K562 treated with DMSO at 1 percent for 4 hours (cell line): ENCODE results near the gene ZNF722. TPM values are rescaled to one million over a fixed set of nuclear protein-coding genes. Genes with fewer than 3 reads are reported as not detected.

Experiments
- total RNA-seq: library from RNA; unstranded; fragments of 300-600 nt; gene quantifications from 2 replicates; pipeline ENCODE4 v1.2.3, GENCODE V29; 2022; ENCODE audit not compliant: insufficient read depth

The ZNF722 gene
- not detected in 2 replicates for total RNA-seq

DNA sequence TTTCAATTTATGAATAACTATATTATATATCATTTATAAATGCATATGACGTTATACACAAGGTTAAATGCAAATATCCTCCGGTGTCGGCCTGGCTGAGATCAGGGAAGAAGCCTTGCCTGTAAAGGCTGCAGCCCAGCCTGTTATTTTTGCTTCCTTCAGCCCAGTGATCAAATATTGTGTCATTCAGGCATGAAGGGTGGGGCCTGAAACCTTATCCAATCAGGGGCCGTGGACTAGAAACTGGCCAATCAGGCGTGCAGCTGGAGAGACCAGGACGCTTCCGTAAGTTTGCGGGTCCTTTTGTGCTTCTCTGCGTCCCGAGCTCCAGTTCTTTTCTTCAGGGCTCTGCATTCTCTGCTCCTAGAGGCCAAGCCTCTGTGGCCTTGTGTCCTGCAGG, at the start of gene ZNF722:
TSS of gene ZNF722 (plus strand) at position 301 of the 400 bp plus-strand sequence. CDS start 113 bp downstream, outside the sequence.

DNA sequence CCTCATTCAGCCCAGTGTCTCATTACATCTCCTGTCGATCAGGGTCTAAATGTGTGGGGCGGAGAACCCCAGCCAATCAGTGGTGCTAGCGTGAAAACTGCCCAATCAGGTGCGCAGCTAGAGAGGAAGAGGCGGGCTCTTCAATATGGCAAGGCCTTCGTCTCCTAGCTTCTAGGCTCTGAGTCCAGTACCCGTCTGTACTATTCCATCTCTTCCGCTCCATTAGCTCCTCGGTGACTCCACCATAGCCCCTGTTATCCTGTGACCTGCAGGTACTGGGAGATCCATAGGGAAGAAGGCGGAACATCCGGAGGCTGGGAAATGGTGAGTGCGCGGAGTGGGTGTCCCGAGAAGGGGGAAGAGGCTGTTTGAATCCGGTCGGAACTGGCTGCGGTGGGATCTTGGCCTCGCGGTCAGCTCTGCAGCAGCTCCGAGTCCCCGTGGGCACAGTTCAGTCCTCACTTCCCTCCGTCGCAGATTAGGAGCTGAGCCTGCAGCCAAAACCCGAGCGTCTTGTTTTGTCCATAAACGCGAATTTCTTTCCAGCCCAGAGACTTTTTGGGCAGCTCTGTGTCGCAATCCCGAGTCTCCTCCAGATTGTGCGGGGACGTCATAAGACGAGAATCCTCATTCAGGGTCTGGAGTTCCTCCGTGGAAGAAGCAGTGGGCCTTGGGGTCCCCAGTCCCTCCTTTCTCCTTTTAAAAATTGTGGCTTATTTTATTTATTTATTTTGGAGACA, 46.8 kb downstream of the ZNF722 start, which contains the start of gene ZNF727:
TSS of gene ZNF727 (plus strand) at position 134 of the 740 bp plus-strand sequence. CDS start at position 322, 188 bp downstream.

Other genes with a start within 250 kb of the ZNF722 start
- gene ZNF727, start 46.6 kb downstream of the ZNF722 start, total RNA-seq = not detected in 2 replicates
- gene ZNF735, start 208.4 kb downstream of the ZNF722 start, total RNA-seq = not detected in 2 replicates
- not detected in 2 replicates for gene ZNF679, start 229.6 kb downstream of the ZNF722 start, total RNA-seq